ENCODE results near the gene GRAMD1A. TPM values are rescaled to one million over a fixed set of nuclear protein-coding genes. Genes with fewer than 3 reads are reported as not detected.

Gene GRAMD1A
- total RNA-seq, 1 donor from 2014 or later = 67.9 TPM

DNA sequence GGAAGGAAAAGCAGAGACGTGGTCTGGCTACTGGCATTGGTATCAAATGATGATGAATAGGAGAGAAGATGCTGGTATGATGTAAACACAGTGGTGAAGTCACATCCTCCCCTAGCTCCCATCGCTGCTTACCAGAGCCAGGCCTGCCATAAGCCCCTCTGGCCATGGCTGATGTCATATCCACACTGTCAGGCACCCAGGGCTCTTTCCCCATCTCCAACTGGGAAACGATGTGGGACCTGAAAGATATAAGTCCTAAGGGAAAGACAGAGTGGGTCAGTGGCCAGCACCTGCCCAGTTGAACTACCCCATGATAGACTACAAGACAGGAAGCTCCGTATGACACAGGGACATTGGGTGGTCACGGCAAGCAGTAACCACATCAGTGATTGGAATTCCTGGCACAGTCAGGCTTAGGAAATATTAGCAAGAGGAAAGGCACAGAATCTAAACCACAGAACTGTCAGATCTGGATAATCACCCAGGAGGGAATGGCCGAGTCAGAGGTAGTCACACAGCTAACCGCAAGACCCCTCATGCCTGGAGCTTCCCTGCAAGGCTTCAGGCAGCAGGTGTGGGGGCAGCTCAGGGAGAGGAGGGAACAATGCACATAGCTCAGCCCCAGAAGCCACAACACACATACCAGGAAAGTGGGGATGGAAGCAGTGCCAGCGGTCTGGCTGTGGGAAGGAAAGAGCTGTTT, 39.9 kb upstream of the GRAMD1A start:
- no peak overlapping the region for H3K4me3 Mint-ChIP-seq (ENCODE audit: unreplicated experiment)

DNA sequence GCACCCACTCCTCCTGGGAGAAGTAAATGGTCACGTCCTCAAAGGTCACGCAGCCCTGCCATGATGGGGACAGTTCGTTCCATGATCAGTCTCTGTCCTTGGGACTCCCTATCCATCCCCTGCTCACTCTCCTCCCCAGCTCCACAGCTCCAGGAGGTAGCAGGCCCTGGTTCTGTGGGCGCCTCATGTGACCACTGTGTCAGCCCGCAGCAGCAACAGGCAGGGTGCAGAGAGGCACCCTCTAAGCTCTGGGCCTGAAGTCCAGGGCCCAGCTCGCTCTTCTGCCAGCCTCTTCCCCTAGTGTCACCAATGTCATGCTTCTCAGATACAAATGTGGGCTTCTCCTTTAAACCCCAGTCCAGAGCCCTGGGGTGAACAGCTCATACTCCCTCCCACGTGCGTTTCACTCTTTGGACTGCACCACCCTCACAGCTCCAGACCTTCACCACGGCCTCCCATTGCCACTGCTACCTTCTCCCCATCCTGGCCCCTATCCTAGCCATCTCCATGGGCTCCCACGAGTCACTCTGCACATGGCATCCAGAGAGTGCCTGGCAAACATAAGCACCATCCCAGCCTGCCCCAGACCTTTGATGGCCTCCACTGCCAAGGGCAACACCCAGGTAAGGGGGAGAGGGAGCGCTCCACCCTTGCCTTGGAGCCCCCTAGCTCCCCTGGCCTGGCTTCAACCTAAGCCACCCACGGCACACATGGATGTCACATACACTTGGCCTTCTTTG, 39.0 kb upstream of the GRAMD1A start:
- no peaks in the 10 kb centered on the region for H3K27me3 Mint-ChIP-seq (ENCODE audit: low read depth)
- peaks cover 42% of the 10 kb centered on the region for H3K9me3 Mint-ChIP-seq (ENCODE audit: low read depth)
- TF ChIP-seq, protein P1, sequence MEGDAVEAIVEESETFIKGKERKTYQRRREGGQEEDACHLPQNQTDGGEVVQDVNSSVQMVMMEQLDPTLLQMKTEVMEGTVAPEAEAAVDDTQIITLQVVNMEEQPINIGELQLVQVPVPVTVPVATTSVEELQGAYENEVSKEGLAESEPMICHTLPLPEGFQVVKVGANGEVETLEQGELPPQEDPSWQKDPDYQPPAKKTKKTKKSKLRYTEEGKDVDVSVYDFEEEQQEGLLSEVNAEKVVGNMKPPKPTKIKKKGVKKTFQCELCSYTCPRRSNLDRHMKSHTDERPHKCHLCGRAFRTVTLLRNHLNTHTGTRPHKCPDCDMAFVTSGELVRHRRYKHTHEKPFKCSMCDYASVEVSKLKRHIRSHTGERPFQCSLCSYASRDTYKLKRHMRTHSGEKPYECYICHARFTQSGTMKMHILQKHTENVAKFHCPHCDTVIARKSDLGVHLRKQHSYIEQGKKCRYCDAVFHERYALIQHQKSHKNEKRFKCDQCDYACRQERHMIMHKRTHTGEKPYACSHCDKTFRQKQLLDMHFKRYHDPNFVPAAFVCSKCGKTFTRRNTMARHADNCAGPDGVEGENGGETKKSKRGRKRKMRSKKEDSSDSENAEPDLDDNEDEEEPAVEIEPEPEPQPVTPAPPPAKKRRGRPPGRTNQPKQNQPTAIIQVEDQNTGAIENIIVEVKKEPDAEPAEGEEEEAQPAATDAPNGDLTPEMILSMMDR (IDR thresholded peaks at IDR 0.05) = no peak
- H3K4me3 Mint-ChIP-seq (ENCODE audit: unreplicated experiment) = no peak overlapping the region
- H3K27ac Mint-ChIP-seq (ENCODE audit: unreplicated experiment) = no peak overlapping the region
- H3K36me3 Mint-ChIP-seq (ENCODE audit: low read depth) = peaks cover 44% of the 10 kb centered on the region
- H3K4me1 Mint-ChIP-seq (ENCODE audit: low read depth) = peaks cover 17% of the 10 kb centered on the region
- DNase-seq (ENCODE audit: low spot score) = no peak

More for the DNA sequence above, 39.9 kb upstream of the GRAMD1A start:
- peaks cover 17% of the 10 kb centered on the region for H3K4me1 Mint-ChIP-seq (ENCODE audit: low read depth)
- TF ChIP-seq, protein P1 (IDR thresholded peaks at IDR 0.05) = no peak
- no peak overlapping the region for H3K27ac Mint-ChIP-seq (ENCODE audit: unreplicated experiment)
- H3K27me3 Mint-ChIP-seq (ENCODE audit: low read depth) = no peaks in the 10 kb centered on the region
- H3K36me3 Mint-ChIP-seq (ENCODE audit: low read depth) = peaks cover 51% of the 10 kb centered on the region
- DNase-seq (ENCODE audit: low spot score) = no peak
- H3K9me3 Mint-ChIP-seq (ENCODE audit: low read depth) = peaks cover 44% of the 10 kb centered on the region

DNA sequence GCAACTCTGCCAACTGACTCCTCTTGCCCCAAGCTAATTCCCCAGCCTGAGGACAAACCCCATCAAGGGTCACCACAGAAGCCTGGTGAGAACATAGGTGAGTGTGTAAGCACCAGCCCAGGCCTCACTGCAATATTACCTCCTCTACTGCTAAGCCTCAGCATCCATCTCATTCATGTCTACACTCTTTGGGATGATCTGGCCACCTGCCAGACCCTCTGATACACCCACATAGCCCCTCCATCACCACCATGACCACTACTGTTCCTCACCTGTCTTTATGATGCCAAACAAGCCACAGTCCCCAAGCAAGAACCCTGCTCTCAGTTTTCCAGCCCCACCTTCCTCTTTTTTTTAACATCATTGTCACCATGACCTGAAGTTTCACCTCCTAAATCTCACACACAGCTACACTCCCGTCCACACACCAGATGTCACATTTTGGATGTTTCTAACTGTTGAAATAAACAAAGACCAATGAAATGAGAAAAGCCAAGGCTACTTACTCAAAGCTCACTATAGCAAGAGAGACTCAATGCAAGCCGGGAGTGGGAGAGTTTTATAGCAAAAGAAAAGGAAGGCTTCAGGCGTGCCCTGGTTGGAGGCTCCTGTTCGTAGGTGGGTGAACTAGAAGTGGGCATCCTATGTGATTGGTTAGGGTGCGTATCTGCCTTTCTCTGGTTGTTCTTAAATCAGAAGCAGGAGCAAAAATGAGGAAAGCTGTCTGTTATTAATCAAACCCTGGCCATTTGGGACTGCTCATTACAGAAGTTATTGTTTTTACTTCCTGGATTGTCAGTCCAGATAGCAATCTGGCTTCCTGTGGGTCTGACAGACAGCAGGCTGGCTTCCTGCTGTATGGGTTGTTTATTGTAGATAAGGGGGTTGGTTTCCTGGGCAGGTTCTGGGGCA, 38.1 kb upstream of the GRAMD1A start:
- peaks cover 37% of the 10 kb centered on the region for H3K36me3 Mint-ChIP-seq (ENCODE audit: low read depth)
- H3K27me3 Mint-ChIP-seq (ENCODE audit: low read depth) = no peaks in the 10 kb centered on the region
- H3K4me3 Mint-ChIP-seq (ENCODE audit: unreplicated experiment) = peak overlapping the region; percentile 84
- H3K9me3 Mint-ChIP-seq (ENCODE audit: low read depth) = peaks cover 35% of the 10 kb centered on the region
- DNase-seq (ENCODE audit: low spot score) = no peak
- peaks cover 17% of the 10 kb centered on the region for H3K4me1 Mint-ChIP-seq (ENCODE audit: low read depth)
- H3K27ac Mint-ChIP-seq (ENCODE audit: unreplicated experiment) = no peak overlapping the region
- TF ChIP-seq, protein P1 (IDR thresholded peaks at IDR 0.05) = no peak

DNA sequence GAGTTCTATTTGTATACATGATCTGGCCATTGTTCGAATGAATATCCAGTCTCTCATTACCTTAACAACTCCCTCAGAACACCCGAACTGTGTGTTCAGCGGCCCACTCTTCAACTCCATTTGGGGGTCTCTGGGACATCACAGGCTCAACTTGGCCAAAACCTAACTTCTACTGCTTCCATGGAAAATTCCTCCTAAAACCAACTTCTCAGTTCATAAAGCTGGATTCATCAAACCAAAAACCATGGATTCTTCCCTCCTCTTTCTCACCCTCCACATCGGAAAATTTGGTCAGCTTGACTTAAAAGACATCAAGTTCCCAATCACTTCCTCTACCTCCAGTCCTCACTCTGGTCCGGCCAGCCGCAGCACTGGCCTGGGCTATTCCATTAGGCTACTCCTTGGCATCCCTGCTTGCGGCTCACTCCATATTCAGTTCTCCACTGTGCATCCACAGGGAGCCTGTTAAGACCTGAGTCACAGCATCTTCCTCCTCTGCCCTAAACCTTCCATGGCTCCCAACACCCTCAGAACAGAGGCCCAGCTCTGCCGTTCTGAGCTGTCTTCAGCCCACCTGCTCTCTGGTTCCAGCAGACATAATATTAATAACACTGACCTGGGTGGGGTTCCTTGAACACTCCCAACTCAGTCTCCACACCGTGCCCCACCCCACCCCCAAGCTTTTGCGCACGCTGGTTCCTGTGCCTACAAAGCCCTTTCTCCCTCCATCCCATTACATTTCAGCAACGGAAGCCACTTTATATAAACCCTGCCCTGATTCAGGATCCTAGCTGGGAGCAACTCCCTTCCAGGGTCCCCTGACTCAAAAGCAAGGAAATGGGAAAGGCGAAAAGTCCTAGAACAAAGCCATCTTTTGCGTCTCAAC, 37.2 kb upstream of the GRAMD1A start:
- H3K27me3 Mint-ChIP-seq (ENCODE audit: low read depth) = no peaks in the 10 kb centered on the region
- no peak for DNase-seq (ENCODE audit: low spot score)
- peak overlapping the region; percentile 49 for H3K27ac Mint-ChIP-seq (ENCODE audit: unreplicated experiment)
- peaks cover 17% of the 10 kb centered on the region for H3K4me1 Mint-ChIP-seq (ENCODE audit: low read depth)
- H3K36me3 Mint-ChIP-seq (ENCODE audit: low read depth) = peaks cover 30% of the 10 kb centered on the region
- H3K9me3 Mint-ChIP-seq (ENCODE audit: low read depth) = peaks cover 31% of the 10 kb centered on the region
- TF ChIP-seq, protein P1 (IDR thresholded peaks at IDR 0.05) = no peak
- peak overlapping the region; percentile 84 for H3K4me3 Mint-ChIP-seq (ENCODE audit: unreplicated experiment)

Data from chondrocyte (in vitro differentiated cells).